Natural killer cell (primary cell): ENCODE results near the gene P3R3URF. TPM values are rescaled to one million over a fixed set of nuclear protein-coding genes. Genes with fewer than 3 reads are reported as not detected.

ENCODE experiments used
- ATAC-seq, 3 donors: fragments of 150-1000 bp in 2 of 3; fragments of 200-7000 bp in 1 of 3; cut with Tn5 transposase; 1 replicate in 1 of 3; 2 replicates in 2 of 3; pipeline ENCODE4 v1.10.0; 2021; ENCODE audit warnings: mild to moderate bottlenecking in 2 of 3, moderate library complexity in 2 of 3
- DNase-seq, 2 donors: peaks; one replicate each; pipeline versions ENCODE4 v3.0.0 to v3.0.0-alpha.2; 2013 to 2021; ENCODE audit warnings: mixed read lengths in 1 of 2
- H3K27ac ChIP-seq: one replicate; pipeline ENCODE4 v1.5.1; 2013; ENCODE audit warnings: mild to moderate bottlenecking, low read length
- H3K27me3 ChIP-seq: one replicate; pipeline ENCODE4 v1.6.1; 2013; ENCODE audit warnings: low read length; ENCODE audit not compliant: control insufficient read depth, insufficient read depth
- H3K36me3 ChIP-seq: one replicate; pipeline ENCODE4 v1.6.1; 2013; ENCODE audit warnings: low read length; ENCODE audit not compliant: control insufficient read depth, insufficient read depth
- H3K4me1 ChIP-seq: one replicate; pipeline ENCODE4 v1.6.1; 2013; ENCODE audit warnings: low read length; ENCODE audit not compliant: control insufficient read depth, insufficient read depth
- H3K4me3 ChIP-seq: one replicate; pipeline ENCODE4 v1.5.1; 2013; ENCODE audit warnings: low read length
- H3K9me3 ChIP-seq: one replicate; pipeline ENCODE4 v1.6.1; 2013; ENCODE audit warnings: low read length; ENCODE audit not compliant: control insufficient read depth, insufficient read depth
- H3K27ac Mint-ChIP-seq, 2 donors: one replicate each; pipeline ENCODE4 v1.8.0; 2022; ENCODE audit warnings: mild to moderate bottlenecking in 2 of 2, mixed read lengths in 2 of 2, moderate library complexity in 1 of 2
- H3K27me3 Mint-ChIP-seq, 2 donors: one replicate each; pipeline ENCODE4 v1.8.0; 2022; ENCODE audit warnings: low read depth in 2 of 2, mixed read lengths in 2 of 2
- H3K36me3 Mint-ChIP-seq: one replicate; pipeline ENCODE4 v1.8.0; 2022; ENCODE audit warnings: mixed read lengths
- H3K4me1 Mint-ChIP-seq, 2 donors: one replicate each; pipeline ENCODE4 v1.8.0; 2022; ENCODE audit warnings: mixed read lengths in 2 of 2
- H3K4me3 Mint-ChIP-seq: one replicate; pipeline ENCODE4 v1.8.0; 2022; ENCODE audit warnings: mild to moderate bottlenecking, moderate library complexity, mixed read lengths
- H3K9me3 Mint-ChIP-seq, 2 donors: one replicate each; pipeline ENCODE4 v1.8.0; 2022; ENCODE audit warnings: mixed read lengths in 2 of 2
- WGBS: methylation state at CpG from one replicate; pipeline ENCODE4 v1.1.7; 2013; ENCODE audit warnings: missing lambda C conversion rate; ENCODE audit not compliant: insufficient coverage; 5-methylcytosine and 5-hydroxymethylcytosine counted together
- intact Hi-C: fragments of 100-400 bp; cut with micrococcal nuclease; formaldehyde crosslinking; loops from one replicate; pipeline ENCODE4 v1.14.2; 2022
- total RNA-seq, 4 donors: library from RNA; stranded (reverse); fragments of 120-200 nt in 1 of 4; gene quantifications; one replicate each; pipeline versions ENCODE4 v1.2.3 to v1.2.4, GENCODE V29; 2013 to 2022
- TF ChIP-seq, protein P1 (sequence below): fragments of 200-600 bp; IDR thresholded peaks from one replicate; pipeline ENCODE4 v1.8.0; 2022; ENCODE audit warnings: antibody characterized with exemption

The P3R3URF gene
- total RNA-seq, 3 donors from 2014 or later (not counting 1 experiment from before 2014, with no cell fraction given) = not detected

DNA sequence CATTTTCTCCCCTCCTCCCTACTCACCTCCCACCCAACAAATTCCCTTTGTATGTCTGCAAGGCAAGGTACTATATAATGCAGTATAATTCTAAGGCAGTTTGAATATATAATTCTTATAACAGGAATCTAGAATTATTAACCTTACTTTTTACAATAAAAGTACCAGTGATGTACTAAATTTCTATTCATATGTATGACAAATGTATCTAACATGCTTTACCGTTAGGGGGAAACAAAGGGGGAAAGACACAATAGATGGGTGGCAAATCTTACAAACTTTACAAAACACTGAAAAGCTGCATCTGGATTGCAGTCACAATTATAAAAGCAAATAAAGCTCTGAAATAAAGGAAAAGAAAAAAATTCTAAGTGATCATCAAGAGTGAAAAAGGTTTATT is 46.2 kb downstream of the P3R3URF start:
- DNase-seq (no peak), ATAC-seq (no peak)
- peaks cover 16% of the 10 kb centered on the region for H3K4me1 ChIP-seq
- peaks cover 13% of the 10 kb centered on the region for H3K27me3 ChIP-seq
- WGBS = no CpG with 5 or more reads among the region's 1 CpG
- no peaks in the 10 kb centered on the region for H3K36me3 ChIP-seq
- H3K9me3 Mint-ChIP-seq = no peaks in the 10 kb centered on the region
- no peaks in the 10 kb centered on the region for H3K36me3 Mint-ChIP-seq
- H3K27ac Mint-ChIP-seq = no peak overlapping the region
- H3K9me3 ChIP-seq = no peaks in the 10 kb centered on the region
- intact Hi-C loops = no loop called here
- H3K27ac ChIP-seq = no peak overlapping the region
- no peak overlapping the region for H3K4me3 ChIP-seq
- TF ChIP-seq, protein P1, sequence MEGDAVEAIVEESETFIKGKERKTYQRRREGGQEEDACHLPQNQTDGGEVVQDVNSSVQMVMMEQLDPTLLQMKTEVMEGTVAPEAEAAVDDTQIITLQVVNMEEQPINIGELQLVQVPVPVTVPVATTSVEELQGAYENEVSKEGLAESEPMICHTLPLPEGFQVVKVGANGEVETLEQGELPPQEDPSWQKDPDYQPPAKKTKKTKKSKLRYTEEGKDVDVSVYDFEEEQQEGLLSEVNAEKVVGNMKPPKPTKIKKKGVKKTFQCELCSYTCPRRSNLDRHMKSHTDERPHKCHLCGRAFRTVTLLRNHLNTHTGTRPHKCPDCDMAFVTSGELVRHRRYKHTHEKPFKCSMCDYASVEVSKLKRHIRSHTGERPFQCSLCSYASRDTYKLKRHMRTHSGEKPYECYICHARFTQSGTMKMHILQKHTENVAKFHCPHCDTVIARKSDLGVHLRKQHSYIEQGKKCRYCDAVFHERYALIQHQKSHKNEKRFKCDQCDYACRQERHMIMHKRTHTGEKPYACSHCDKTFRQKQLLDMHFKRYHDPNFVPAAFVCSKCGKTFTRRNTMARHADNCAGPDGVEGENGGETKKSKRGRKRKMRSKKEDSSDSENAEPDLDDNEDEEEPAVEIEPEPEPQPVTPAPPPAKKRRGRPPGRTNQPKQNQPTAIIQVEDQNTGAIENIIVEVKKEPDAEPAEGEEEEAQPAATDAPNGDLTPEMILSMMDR = no peak
- H3K4me1 Mint-ChIP-seq = peaks cover 31 to 32% of the 10 kb centered on the region in 2 donors
- peak overlapping the region; percentile 9 for H3K4me3 Mint-ChIP-seq
- H3K27me3 Mint-ChIP-seq = peaks cover 13 to 35% of the 10 kb centered on the region in 2 donors

DNA sequence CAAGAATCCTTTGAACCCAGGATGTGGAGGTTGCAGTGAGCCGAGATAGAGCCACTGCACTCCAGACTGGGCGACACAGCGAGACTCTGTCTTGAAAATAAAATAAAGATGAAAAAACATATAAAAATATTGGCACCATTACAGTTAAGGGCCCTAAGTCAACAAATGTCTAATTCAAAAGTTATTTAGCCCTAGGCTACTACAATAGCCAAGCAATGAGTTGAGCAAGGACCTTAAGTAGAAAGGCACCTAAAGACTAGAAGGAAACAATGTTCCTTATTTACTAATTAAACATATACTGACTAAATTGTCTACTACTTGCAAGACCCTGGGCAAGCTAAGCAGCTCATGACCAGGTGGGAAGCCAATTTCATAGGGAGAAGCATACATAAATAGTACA is 47.9 kb downstream of the P3R3URF start:
- peaks cover 12% of the 10 kb centered on the region for H3K4me1 ChIP-seq
- DNase-seq (no peak), ATAC-seq (no peak)
- no peaks in the 10 kb centered on the region for H3K9me3 ChIP-seq
- H3K27ac ChIP-seq = no peak overlapping the region
- peaks cover 21 to 22% of the 10 kb centered on the region in 2 donors for H3K4me1 Mint-ChIP-seq
- no peaks in the 10 kb centered on the region for H3K9me3 Mint-ChIP-seq
- H3K4me3 Mint-ChIP-seq = no peak overlapping the region
- H3K36me3 Mint-ChIP-seq = no peaks in the 10 kb centered on the region
- H3K27me3 Mint-ChIP-seq = peaks cover 13 to 35% of the 10 kb centered on the region in 2 donors
- intact Hi-C loops = no loop called here
- WGBS = 100% methylated on average over 1 of the region's 3 CpGs
- H3K4me3 ChIP-seq = no peak overlapping the region
- no peaks in the 10 kb centered on the region for H3K36me3 ChIP-seq
- H3K27me3 ChIP-seq = peaks cover 13% of the 10 kb centered on the region
- no peak overlapping the region for H3K27ac Mint-ChIP-seq
- TF ChIP-seq, protein P1 = no peak

Other genes starting within 250 kb of the P3R3URF start
- 1 to 10 TPM; 5.2 to 6.2 (median 5.4) TPM for gene PIK3R3, start 43.9 kb downstream of the P3R3URF start, total RNA-seq
- not detected for gene TSPAN1, start 1.4 kb downstream of the P3R3URF start, total RNA-seq
- gene POMGNT1, start 21.9 kb upstream of the P3R3URF start, total RNA-seq = 10 to 100 TPM; 35.8 to 51.3 (median 47.0) TPM
- not detected for gene LURAP1, start 26.8 kb upstream of the P3R3URF start, total RNA-seq
- 1 to 10 TPM; 1.8 to 2.3 (median 1.8) TPM for gene RAD54L, start 71.3 kb upstream of the P3R3URF start, total RNA-seq
- gene LRRC41, start 127.1 kb upstream of the P3R3URF start, total RNA-seq = 10 to 100 TPM; 35.0 to 43.9 (median 35.8) TPM
- 100 to 1,000 TPM in 2 of 3 donors, 10 to 100 TPM in 1; 91.1 to 120 (median 107) TPM for gene UQCRH, start 127.2 kb upstream of the P3R3URF start, total RNA-seq
- gene NSUN4, start 164.3 kb upstream of the P3R3URF start, total RNA-seq = 10 to 100 TPM; 25.9 to 41.0 (median 36.3) TPM
- 1 to 10 TPM; 4.7 to 10.0 (median 7.9) TPM for gene FAAH, start 217.8 kb upstream of the P3R3URF start, total RNA-seq